Right lobe of liver (tissue), 6 donors: Measurements from ENCODE around the gene HIRA. TPM values are rescaled to one million over a fixed set of nuclear protein-coding genes. Genes with fewer than 3 reads are reported as not detected.

Experiments used
- ATAC-seq, 4 donors: fragments of 200-7000 bp; cut with Tn5 transposase; one replicate each; pipeline ENCODE4 v1.9.1; 2020; ENCODE audit warnings: mild to moderate bottlenecking in 4 of 4, moderate library complexity in 4 of 4
- DNase-seq, 3 donors: peaks; one replicate each; pipeline ENCODE4 v3.0.0-alpha.2; 2020
- H3K27ac ChIP-seq, 3 donors: fragments of 200-600 bp; one replicate each; pipeline ENCODE4 v1.8.0; 2022
- H3K27me3 ChIP-seq, 2 donors: fragments of 200-600 bp; one replicate each; pipeline ENCODE4 v1.8.0; 2022
- H3K36me3 ChIP-seq, 4 donors: fragments of 200-600 bp; sonication (generic) in 1 of 4; one replicate each; pipeline versions ENCODE4 v1.5.1 to v1.8.0; 2017 to 2022; ENCODE audit warnings: control low read depth in 1 of 4
- H3K4me1 ChIP-seq, 4 donors: fragments of 200-600 bp; sonication (generic) in 1 of 4; one replicate each; pipeline versions ENCODE4 v1.5.1 to v1.8.0; 2017 to 2022; ENCODE audit warnings: control low read depth in 1 of 4
- H3K4me3 ChIP-seq, 3 donors: fragments of 200-600 bp; one replicate each; pipeline ENCODE4 v1.8.0; 2022
- H3K9me3 ChIP-seq, 4 donors: fragments of 200-600 bp; sonication (generic) in 1 of 4; one replicate each; pipeline versions ENCODE4 v1.5.1 to v1.8.0; 2017 to 2022; ENCODE audit warnings: control low read depth in 1 of 4
- POLR2A ChIP-seq: fragments of 450-650 bp; IDR thresholded peaks from one replicate; pipeline ENCODE4 v1.6.1; 2017; ENCODE audit warnings: antibody characterized with exemption, mild to moderate bottlenecking
- WGBS: methylation state at CpG from one replicate; pipeline ENCODE4 v1.1.6; 2018; ENCODE audit warnings: low coverage, low lambda C conversion rate; ENCODE audit not compliant: insufficient coverage; ENCODE audit errors: missing lambda C conversion rate; 5-methylcytosine and 5-hydroxymethylcytosine counted together
- intact Hi-C, 2 donors: fragments of 100-400 bp; cut with DNase I; formaldehyde crosslinking; loops; one replicate each; pipeline versions ENCODE4 v1.11.2 to v1.14.1; 2022
- total RNA-seq, 6 experiments: library from RNA; depleted of rRNA in 2 of 6; stranded (reverse); fragments of >200 nt in 2 of 6; fragmentation: NEBNext Ultra II Directional in 3 of 6; extraction: Animal tissue kit (Norgen Biotek cat#: 25700) in 3 of 6; gene quantifications; one replicate each; pipeline versions ENCODE4 v1.1.0 to v1.2.4, GENCODE V29; 2016 to 2023
- TF ChIP-seq, protein P1 (sequence below), 4 donors: fragments of 200-600 bp in 3 of 4; fragments of 450-650 bp in 1 of 4; IDR thresholded peaks; one replicate each; pipeline versions ENCODE4 v1.5.1 to v1.8.0; 2016 to 2022; ENCODE audit warnings: antibody characterized with exemption in 4 of 4, mild to moderate bottlenecking in 2 of 4
- donor health status: DM: no; HTN: yes; CAD: no.
- donor health status: DM: no; HTN: no; CAD: no.
- donor health status: DM: no; HTN: no; CAD: no.
- donor health status: DM: no; HTN: yes; CAD: no.
- donor health status: DM: no; HTN: yes; CAD: no.

HIRA gene
- total RNA-seq, 6 experiments from 2014 or later, result 14.6 to 25.0 (median 17.8) TPM

- Histone ChIP-seq H3K27ac (no peak overlapping the region), H3K27me3 (no peaks in the 10 kb centered on the region), H3K36me3 (peaks cover 0 to 39% (median 8%) of the 10 kb centered on the region in 4 donors), H3K9me3 (no peaks in the 10 kb centered on the region), H3K4me1 (peaks cover 0 to 14% (median 6%) of the 10 kb centered on the region in 4 donors), H3K4me3 (no peak overlapping the region)
- DNase-seq, result no peak
- ATAC-seq, result no peak
- WGBS, result 100% methylated on average over 1 of the region's 2 CpGs
- TF ChIP-seq, protein P1, sequence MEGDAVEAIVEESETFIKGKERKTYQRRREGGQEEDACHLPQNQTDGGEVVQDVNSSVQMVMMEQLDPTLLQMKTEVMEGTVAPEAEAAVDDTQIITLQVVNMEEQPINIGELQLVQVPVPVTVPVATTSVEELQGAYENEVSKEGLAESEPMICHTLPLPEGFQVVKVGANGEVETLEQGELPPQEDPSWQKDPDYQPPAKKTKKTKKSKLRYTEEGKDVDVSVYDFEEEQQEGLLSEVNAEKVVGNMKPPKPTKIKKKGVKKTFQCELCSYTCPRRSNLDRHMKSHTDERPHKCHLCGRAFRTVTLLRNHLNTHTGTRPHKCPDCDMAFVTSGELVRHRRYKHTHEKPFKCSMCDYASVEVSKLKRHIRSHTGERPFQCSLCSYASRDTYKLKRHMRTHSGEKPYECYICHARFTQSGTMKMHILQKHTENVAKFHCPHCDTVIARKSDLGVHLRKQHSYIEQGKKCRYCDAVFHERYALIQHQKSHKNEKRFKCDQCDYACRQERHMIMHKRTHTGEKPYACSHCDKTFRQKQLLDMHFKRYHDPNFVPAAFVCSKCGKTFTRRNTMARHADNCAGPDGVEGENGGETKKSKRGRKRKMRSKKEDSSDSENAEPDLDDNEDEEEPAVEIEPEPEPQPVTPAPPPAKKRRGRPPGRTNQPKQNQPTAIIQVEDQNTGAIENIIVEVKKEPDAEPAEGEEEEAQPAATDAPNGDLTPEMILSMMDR (IDR thresholded peaks at IDR 0.05), result no peak
- no peak for TF ChIP-seq POLR2A
- intact Hi-C loops, result no loop called here
Observed at GRCh38 chr22:19449422-19449767, 17.9 kb upstream of the HIRA start.

GRCh38 chr22:19448739-19449421, 17.3 kb upstream of the HIRA start:
- TF ChIP-seq, protein P1 (IDR thresholded peaks at IDR 0.05), result no peak
- no peak for TF ChIP-seq POLR2A
- 100% methylated on average over 2 of the region's 5 CpGs for WGBS
- Histone ChIP-seq H3K9me3 (no peaks in the 10 kb centered on the region), H3K27ac (no peak overlapping the region), H3K36me3 (peaks cover 0 to 39% (median 10%) of the 10 kb centered on the region in 4 donors), H3K4me3 (no peak overlapping the region), H3K27me3 (no peaks in the 10 kb centered on the region), H3K4me1 (peaks cover 0 to 14% (median 6%) of the 10 kb centered on the region in 4 donors)
- intact Hi-C loops, result no loop called here
- ATAC-seq (no peak), DNase-seq (no peak)

GRCh38 chr22:19448076-19448607, 16.6 kb upstream of the HIRA start:
- DNase-seq, result peak in 1 of 3 donors; percentile 55
- no peaks in the 10 kb centered on the region for H3K27me3 ChIP-seq
- TF ChIP-seq POLR2A, result no peak
- TF ChIP-seq, protein P1 (IDR thresholded peaks at IDR 0.05), result no peak
- peak overlapping the region; percentile 82 to 98 (median 92) for H3K27ac ChIP-seq
- no peaks in the 10 kb centered on the region for H3K9me3 ChIP-seq
- 23% methylated on average over 14 of the region's 14 CpGs for WGBS
- H3K4me3 ChIP-seq, result peak overlapping the region; percentile 78 to 86 (median 85)
- peaks cover 0 to 14% (median 6%) of the 10 kb centered on the region in 4 donors for H3K4me1 ChIP-seq
- peaks cover 0 to 40% (median 9%) of the 10 kb centered on the region in 4 donors for H3K36me3 ChIP-seq
- intact Hi-C loops, result no loop called here
- ATAC-seq, result peak; percentile 41 to 59 (median 50)

GRCh38 chr22:19447330-19448075, 16.0 kb upstream of the HIRA start, which contains the start of gene C22orf39:
Gene C22orf39, minus strand, starts transcription at chr22:19447711. Its CDS starts 23 bp downstream, at chr22:19447688.
- TF ChIP-seq POLR2A, result peak; percentile 96
- TF ChIP-seq, protein P1 (IDR thresholded peaks at IDR 0.05), result no peak
- Histone ChIP-seq H3K36me3 (peaks cover 0 to 35% (median 5%) of the 10 kb centered on the region in 4 donors), H3K27me3 (no peaks in the 10 kb centered on the region), H3K4me3 (peak within 1 kb of the TSS; percentile 78 to 86 (median 85)), H3K27ac (peak within 1 kb of the TSS; percentile 82 to 98 (median 92)), H3K9me3 (no peaks in the 10 kb centered on the region), H3K4me1 (peaks cover 0 to 14% (median 6%) of the 10 kb centered on the region in 4 donors)
- WGBS, result 0% methylated on average over 17 of the region's 92 CpGs
- intact Hi-C loops, result no loop called here
- DNase-seq, result peak; percentile 87 to 93 (median 91)
- ATAC-seq, result peak; percentile 89 to 95 (median 92)
